Pancreas (tissue), 10 donors: Measurements from ENCODE around the gene IRX5. TPM values are rescaled to one million over a fixed set of nuclear protein-coding genes. Genes with fewer than 3 reads are reported as not detected.

ENCODE experiments used
- ATAC-seq, 4 donors: fragments of 200-7000 bp; cut with Tn5 transposase; one replicate each; pipeline versions ENCODE4 v1.8.0 to v1.9.1; 2020; ENCODE audit warnings: mild to moderate bottlenecking in 4 of 4, moderate library complexity in 4 of 4
- DNase-seq, 6 donors: peaks; one replicate each; pipeline ENCODE4 v3.0.0-alpha.2; 2020
- FAIRE-seq: peaks from 2 replicates; lab custom pipeline; 2012; peaks lifted over from hg19 to GRCh38; lab: Jason Lieb, UNC
- H3K27ac ChIP-seq, 4 donors: fragments of 200-600 bp; sonication (generic); 1 replicate in 3 of 4; 2 replicates in 1 of 4; pipeline versions ENCODE4 v1.5.0 to v1.8.0; 2020
- H3K27me3 ChIP-seq, 4 donors: fragments of 200-600 bp; one replicate each; pipeline ENCODE4 v1.8.0; 2021
- H3K36me3 ChIP-seq, 3 donors: fragments of 200-600 bp; sonication (generic) in 1 of 3; one replicate each; pipeline versions ENCODE4 v1.5.0 to v1.8.0; 2020 to 2021
- H3K4me1 ChIP-seq, 3 donors: fragments of 200-600 bp; one replicate each; pipeline ENCODE4 v1.8.0; 2021
- H3K4me3 ChIP-seq, 4 donors: fragments of 200-600 bp; sonication (generic) in 2 of 4; one replicate each; pipeline versions ENCODE4 v1.5.0 to v1.8.0; 2020 to 2021
- H3K9me3 ChIP-seq, 4 donors: fragments of 200-600 bp; one replicate each; pipeline ENCODE4 v1.8.0; 2021
- CTCF ChIP-seq, 4 donors: fragments of 200-600 bp; sonication (generic) in 3 of 4; IDR thresholded peaks; one replicate each; pipeline versions ENCODE4 v1.5.0 to v1.8.0; 2021; ENCODE audit warnings: antibody characterized with exemption in 4 of 4
- WGBS, 2 donors: extraction: QIAGEN DNeasy Blood & Tissue Kit; methylation state at CpG; one replicate each; pipeline ENCODE4 v1.1.7; 2013; 5-methylcytosine and 5-hydroxymethylcytosine counted together
- intact Hi-C, 3 donors: fragments of 100-400 bp; cut with DNase I; formaldehyde crosslinking; loops; one replicate each; pipeline versions ENCODE4 v1.11.1 to v1.14.2; 2022
- polyA plus RNA-seq, 2 donors: library from polyadenylated mRNA; stranded (reverse); fragments of 200-250 nt; gene quantifications; one replicate each; pipeline ENCODE4 v1.2.3, GENCODE V29; 2013
- total RNA-seq, 6 donors: library from RNA; stranded (reverse); fragmentation: NEBNext Ultra II Directional in 4 of 6; extraction: Animal tissue kit (Norgen Biotek cat#: 25700) in 4 of 6; gene quantifications; one replicate each; pipeline versions ENCODE4 v1.2.1 to v1.2.4, GENCODE V29; 2021 to 2023
- donor health status: healthy with polysubstance abuse.
- donor health status: DM: no; HTN: no; CAD: no; lungs with moderate emphysema.
- donor health status: DM: no; HTN: no; CAD: no.
- donor health status: control.
- donor health status: control.
- donor health status: Bipolar disorder and iron deficiency.
- donor health status: DM: yes; HTN: yes; CAD: no.
- donor health status: DM: no; HTN: no; CAD: no.
- donor health status: DM: no; HTN: no; CAD: no.
- donor health status: DM: yes; HTN: yes; CAD: no.

Gene IRX5
- total and polyA plus RNA-seq, 8 donors: 0.12 to 0.85 (median 0.20) TPM; not detected in 2

- Histone ChIP-seq H3K9me3 (no peaks in the 10 kb centered on the region), H3K27me3 (no peaks in the 10 kb centered on the region), H3K4me3 (no peak overlapping the region), H3K36me3 (no peaks in the 10 kb centered on the region), H3K27ac (no peak overlapping the region), H3K4me1 (no peaks in the 10 kb centered on the region)
- 82 to 92% methylated on average over 5 of the region's 5 CpGs for WGBS, 2 donors
- DNase-seq (no peak), ATAC-seq (no peak), FAIRE-seq (no peak)
- intact Hi-C loops: no loop called here
- no peak for TF ChIP-seq CTCF (IDR thresholded peaks at IDR 0.05)
These were observed 33.6 kb downstream of the IRX5 start for GRCh38 chr16:54964239-54964638.

- intact Hi-C loops: no loop called here
- 68 to 86% methylated on average over 2 of the region's 2 CpGs for WGBS, 2 donors
- H3K9me3 ChIP-seq: no peaks in the 10 kb centered on the region
- H3K36me3 ChIP-seq: no peaks in the 10 kb centered on the region
- no peaks in the 10 kb centered on the region for H3K4me1 ChIP-seq
- H3K27me3 ChIP-seq: no peaks in the 10 kb centered on the region
- no peak overlapping the region for H3K27ac ChIP-seq
- ATAC-seq: no peak
- no peak for TF ChIP-seq CTCF (IDR thresholded peaks at IDR 0.05)
- DNase-seq: no peak
- no peak overlapping the region for H3K4me3 ChIP-seq
- no peak for FAIRE-seq
These were observed 34.8 kb downstream of the IRX5 start for GRCh38 chr16:54965464-54965863.

- TF ChIP-seq CTCF (IDR thresholded peaks at IDR 0.05): no peak
- H3K27ac ChIP-seq: no peak overlapping the region
- no peaks in the 10 kb centered on the region for H3K36me3 ChIP-seq
- no peak overlapping the region for H3K4me3 ChIP-seq
- no peak for FAIRE-seq
- no peaks in the 10 kb centered on the region for H3K27me3 ChIP-seq
- ATAC-seq: no peak
- intact Hi-C loops: no loop called here
- no peak for DNase-seq
- H3K9me3 ChIP-seq: no peaks in the 10 kb centered on the region
- no peaks in the 10 kb centered on the region for H3K4me1 ChIP-seq
These were observed 37.3 kb downstream of the IRX5 start for GRCh38 chr16:54968011-54968410.

DNA sequence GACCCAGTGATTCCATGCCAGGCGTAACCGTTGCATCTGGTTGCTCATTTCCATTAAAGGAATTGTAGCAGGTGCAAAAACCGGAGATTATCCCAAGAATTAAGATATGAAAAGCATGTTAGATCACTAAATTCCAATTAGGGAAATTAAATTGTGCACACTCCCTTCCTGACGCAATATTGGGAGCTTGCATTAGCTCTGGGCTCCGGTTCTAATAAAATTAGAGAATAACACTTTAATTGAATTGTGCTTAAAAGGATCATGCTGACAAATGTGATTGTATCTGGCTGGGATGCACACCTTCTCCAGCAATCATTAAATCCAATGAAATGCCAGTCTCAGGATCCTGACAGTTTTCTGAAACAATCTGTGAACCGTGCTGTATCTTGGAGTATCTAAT is 38.1 kb downstream of the IRX5 start:
- no peak for FAIRE-seq

GRCh38 chr16:54970016-54970415 is 39.4 kb downstream of the IRX5 start:
- Histone ChIP-seq H3K4me3 (no peak overlapping the region), H3K4me1 (no peaks in the 10 kb centered on the region), H3K27ac (no peak overlapping the region), H3K36me3 (no peaks in the 10 kb centered on the region), H3K27me3 (no peaks in the 10 kb centered on the region), H3K9me3 (no peaks in the 10 kb centered on the region)
- no peak for TF ChIP-seq CTCF (IDR thresholded peaks at IDR 0.05)
- FAIRE-seq (no peak), DNase-seq (no peak), ATAC-seq (no peak)
- 75 to 86% methylated on average over 5 of the region's 5 CpGs for WGBS, 2 donors
- intact Hi-C loops: no loop called here

More for the DNA sequence above, 38.1 kb downstream of the IRX5 start:
- 57 to 60% methylated on average over 6 of the region's 6 CpGs for WGBS, 2 donors
- no peaks in the 10 kb centered on the region for H3K27me3 ChIP-seq
- H3K4me3 ChIP-seq: no peak overlapping the region
- no peak overlapping the region for H3K27ac ChIP-seq
- no peaks in the 10 kb centered on the region for H3K4me1 ChIP-seq
- DNase-seq (no peak), ATAC-seq (no peak)
- TF ChIP-seq CTCF (IDR thresholded peaks at IDR 0.05): no peak
- intact Hi-C loops: no loop called here
- no peaks in the 10 kb centered on the region for H3K9me3 ChIP-seq
- no peaks in the 10 kb centered on the region for H3K36me3 ChIP-seq
